GM13976 (cell line): ENCODE results near the gene BMP10.

ENCODE experiments used
- DNase-seq: peaks from one replicate; pipeline ENCODE4 v3.0.0; 2012; ENCODE audit warnings: low spot score
- in situ Hi-C: fragments of 300-500 bp; cut with MboI; formaldehyde crosslinking; loops from one replicate; pipeline ENCODE4 v1.12.0; 2022; ENCODE audit warnings: low sequenced_read_pairs, mixed read lengths, inconsistent platforms; ENCODE audit not compliant: unreplicated experiment
- TF ChIP-seq, protein P1 (sequence below): IDR thresholded peaks from 2 replicates; pipeline ENCODE4 v1.5.1; 2012; ENCODE audit warnings: borderline replicate concordance, mild to moderate bottlenecking; ENCODE audit not compliant: insufficient read depth; ENCODE audit errors: extremely low read depth, missing control alignments, control extremely low read depth

BMP10 gene

GRCh38 chr2:68909793-68910674 lies 38.8 kb upstream of the BMP10 start:
- in situ Hi-C loops = loop anchor here (10.0 to 25.0 kb wide), 2 partner anchors 173 to 435 kb away; partner anchors contain the start of gene ARHGAP25
- DNase-seq = peak; percentile 66
- TF ChIP-seq, protein P1, sequence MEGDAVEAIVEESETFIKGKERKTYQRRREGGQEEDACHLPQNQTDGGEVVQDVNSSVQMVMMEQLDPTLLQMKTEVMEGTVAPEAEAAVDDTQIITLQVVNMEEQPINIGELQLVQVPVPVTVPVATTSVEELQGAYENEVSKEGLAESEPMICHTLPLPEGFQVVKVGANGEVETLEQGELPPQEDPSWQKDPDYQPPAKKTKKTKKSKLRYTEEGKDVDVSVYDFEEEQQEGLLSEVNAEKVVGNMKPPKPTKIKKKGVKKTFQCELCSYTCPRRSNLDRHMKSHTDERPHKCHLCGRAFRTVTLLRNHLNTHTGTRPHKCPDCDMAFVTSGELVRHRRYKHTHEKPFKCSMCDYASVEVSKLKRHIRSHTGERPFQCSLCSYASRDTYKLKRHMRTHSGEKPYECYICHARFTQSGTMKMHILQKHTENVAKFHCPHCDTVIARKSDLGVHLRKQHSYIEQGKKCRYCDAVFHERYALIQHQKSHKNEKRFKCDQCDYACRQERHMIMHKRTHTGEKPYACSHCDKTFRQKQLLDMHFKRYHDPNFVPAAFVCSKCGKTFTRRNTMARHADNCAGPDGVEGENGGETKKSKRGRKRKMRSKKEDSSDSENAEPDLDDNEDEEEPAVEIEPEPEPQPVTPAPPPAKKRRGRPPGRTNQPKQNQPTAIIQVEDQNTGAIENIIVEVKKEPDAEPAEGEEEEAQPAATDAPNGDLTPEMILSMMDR = peak; percentile 77

- in situ Hi-C loops = loop anchor here (25.0 kb wide), 1 partner anchor 171 kb away; the partner anchor contains the start of gene ARHGAP25
- DNase-seq = peak; percentile 73
- TF ChIP-seq, protein P1 = no peak
Measured at GRCh38 chr2:68908392-68908970, 37.3 kb upstream of the BMP10 start.

GRCh38 chr2:68907920-68908253 lies 36.7 kb upstream of the BMP10 start:
- in situ Hi-C loops = loop anchor here (25.0 kb wide), 1 partner anchor 171 kb away; the partner anchor contains the start of gene ARHGAP25
- DNase-seq = no peak
- TF ChIP-seq, protein P1 = no peak

GRCh38 chr2:68907232-68907919 lies 36.2 kb upstream of the BMP10 start:
- TF ChIP-seq, protein P1 = no peak
- in situ Hi-C loops = loop anchor here (25.0 kb wide), 1 partner anchor 170 kb away; the partner anchor contains the start of gene ARHGAP25
- no peak for DNase-seq

DNA sequence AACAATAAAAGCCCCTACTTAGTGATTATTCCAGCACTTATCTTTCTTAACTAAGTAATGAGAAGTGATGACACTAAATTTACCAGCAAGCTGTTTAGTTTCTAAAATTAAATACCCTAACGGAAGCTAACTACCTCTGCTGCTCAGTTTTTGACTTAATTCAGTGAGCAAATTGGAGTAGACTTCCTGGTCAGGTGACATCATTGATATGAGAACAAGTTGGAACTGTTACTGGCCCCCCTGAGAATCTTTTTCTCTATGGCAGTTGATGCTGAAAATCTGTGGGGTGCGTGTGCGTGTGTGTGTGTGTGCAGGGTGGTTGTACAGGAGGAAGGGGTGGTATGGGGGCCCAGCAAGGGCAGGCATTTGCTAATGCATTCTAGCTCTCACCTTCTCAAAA lies 35.5 kb upstream of the BMP10 start:
- TF ChIP-seq, protein P1 = no peak
- in situ Hi-C loops = loop anchor here (25.0 kb wide), 1 partner anchor 169 kb away; the partner anchor contains the start of gene ARHGAP25
- no peak for DNase-seq

DNA sequence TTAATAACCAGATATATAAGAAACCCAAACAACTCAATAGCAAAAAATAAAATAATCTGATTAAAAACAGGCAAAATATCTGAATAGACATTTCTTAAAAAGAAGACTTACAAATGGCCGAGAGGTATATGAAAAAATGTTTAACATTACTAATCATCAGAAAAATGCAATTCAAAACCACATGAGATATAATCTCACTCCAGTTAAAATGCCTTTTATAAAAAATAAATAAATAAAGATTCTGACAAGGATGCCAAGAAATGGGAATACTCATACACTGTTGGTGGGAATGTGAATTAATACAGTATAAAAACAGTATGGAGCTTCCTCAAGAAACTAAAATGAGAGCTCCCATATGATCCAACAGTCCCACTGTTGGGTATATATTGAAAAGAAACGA lies 33.9 kb upstream of the BMP10 start:
- DNase-seq = no peak
- in situ Hi-C loops = loop anchor here (25.0 kb wide), 1 partner anchor 168 kb away; the partner anchor contains the start of gene ARHGAP25
- TF ChIP-seq, protein P1 = no peak
